Neuronal stem cell (in vitro differentiated cells): ENCODE measurements around the gene MXD4.

Experiments used
- DNase-seq: peaks from one replicate; pipeline ENCODE4 v3.0.0-alpha.2; 2013; ENCODE audit warnings: low spot score
- H2AFZ ChIP-seq: one replicate; pipeline ENCODE4 v1.6.1; 2013; ENCODE audit warnings: mild to moderate bottlenecking, low read length, inconsistent platforms
- H2AK5ac ChIP-seq: 2 replicates; pipeline ENCODE4 v1.6.1; 2013; ENCODE audit warnings: low read depth, mild to moderate bottlenecking, inconsistent platforms, low read length, moderate library complexity, mixed read lengths
- H2BK120ac ChIP-seq: 2 replicates; pipeline ENCODE4 v1.6.1; 2013; ENCODE audit warnings: low read depth, mild to moderate bottlenecking, inconsistent platforms, low read length, moderate library complexity, mixed read lengths
- H2BK12ac ChIP-seq: one replicate; pipeline ENCODE4 v1.6.1; 2013; ENCODE audit warnings: low read length, inconsistent platforms
- H2BK15ac ChIP-seq: 2 replicates; pipeline ENCODE4 v1.6.1; 2013; ENCODE audit warnings: mild to moderate bottlenecking, low read length, inconsistent platforms, mixed read lengths
- H2BK5ac ChIP-seq: one replicate; pipeline ENCODE4 v1.6.1; 2013; ENCODE audit warnings: inconsistent platforms, mild to moderate bottlenecking, low read length, moderate library complexity
- H3K14ac ChIP-seq: one replicate; pipeline ENCODE4 v1.6.1; 2013; ENCODE audit warnings: low read length, inconsistent platforms
- H3K18ac ChIP-seq: 2 replicates; pipeline ENCODE4 v1.6.1; 2013; ENCODE audit warnings: low read length, inconsistent platforms
- H3K23ac ChIP-seq: 2 replicates; pipeline ENCODE4 v1.6.1; 2013; ENCODE audit warnings: low read depth, mild to moderate bottlenecking, mixed read lengths, low read length, inconsistent platforms; ENCODE audit not compliant: poor library complexity
- H3K27ac ChIP-seq: replicated peaks from 3 replicates; pipeline ENCODE4 v1.5.1; 2013; ENCODE audit warnings: low read length, inconsistent platforms
- H3K27me3 ChIP-seq, 3 experiments: 2 replicates each; pipeline ENCODE4 v1.6.1; 2013; ENCODE audit warnings: low read length in 3 of 3, mild to moderate bottlenecking in 2 of 3, inconsistent platforms in 1 of 3, low read depth in 1 of 3, mixed read lengths in 1 of 3, moderate library complexity in 1 of 3; ENCODE audit not compliant: control insufficient read depth in 3 of 3, insufficient read depth in 3 of 3
- H3K36me3 ChIP-seq, 2 donors: replicated peaks in 1 of 2; 2 replicates each; pipeline ENCODE4 v1.6.1; 2013; ENCODE audit warnings: low read length in 2 of 2; ENCODE audit not compliant: control insufficient read depth in 2 of 2, insufficient read depth in 2 of 2
- H3K4ac ChIP-seq: 2 replicates; pipeline ENCODE4 v1.6.1; 2013; ENCODE audit warnings: inconsistent platforms, mild to moderate bottlenecking, low read length, moderate library complexity
- H3K4me1 ChIP-seq, 2 donors: 1 replicate in 1 of 2; 2 replicates in 1 of 2; pipeline ENCODE4 v1.6.1; 2013; ENCODE audit warnings: low read length in 2 of 2, low read depth in 1 of 2; ENCODE audit not compliant: control insufficient read depth in 2 of 2, insufficient read depth in 1 of 2
- H3K4me2 ChIP-seq: one replicate; pipeline ENCODE4 v1.6.1; 2013; ENCODE audit warnings: mild to moderate bottlenecking, low read length, inconsistent platforms; ENCODE audit not compliant: insufficient read depth, poor library complexity, severe bottlenecking
- H3K4me3 ChIP-seq, 2 donors: 2 replicates each; pipeline ENCODE4 v1.5.1; 2013; ENCODE audit warnings: low read length in 2 of 2, mild to moderate bottlenecking in 2 of 2, inconsistent platforms in 1 of 2, moderate library complexity in 1 of 2
- H3K79me1 ChIP-seq: one replicate; pipeline ENCODE4 v1.6.1; 2013; ENCODE audit warnings: low read depth, mild to moderate bottlenecking, inconsistent platforms, low read length, moderate library complexity
- H3K9ac ChIP-seq: one replicate; pipeline ENCODE4 v1.6.1; 2013; ENCODE audit warnings: mild to moderate bottlenecking, low read depth, low read length, inconsistent platforms; ENCODE audit not compliant: poor library complexity
- H3K9me3 ChIP-seq, 2 donors: replicated peaks in 1 of 2; 2 replicates each; pipeline versions ENCODE3 to v1.6.1; 2013; ENCODE audit warnings: low read length in 2 of 2, mild to moderate bottlenecking in 2 of 2, inconsistent platforms in 1 of 2, low read depth in 1 of 2, mixed read lengths in 1 of 2, moderate library complexity in 1 of 2; ENCODE audit not compliant: control insufficient read depth in 2 of 2, insufficient read depth in 1 of 2
- H4K8ac ChIP-seq: one replicate; pipeline ENCODE4 v1.6.1; 2013; ENCODE audit warnings: low read depth, mild to moderate bottlenecking, inconsistent platforms, low read length, moderate library complexity
- H4K91ac ChIP-seq: one replicate; pipeline ENCODE4 v1.6.1; 2013; ENCODE audit warnings: low read length, low read depth, mild to moderate bottlenecking, inconsistent platforms; ENCODE audit not compliant: poor library complexity
- WGBS, 2 donors: extraction: QIAGEN DNeasy Blood & Tissue Kit; methylation state at CpG; one replicate each; pipeline ENCODE4 v1.1.7; 2013; ENCODE audit warnings: missing lambda C conversion rate in 2 of 2, mixed read lengths in 1 of 2; ENCODE audit not compliant: insufficient read length in 2 of 2, insufficient replicate concordance in 1 of 2; ENCODE audit errors: extremely low coverage in 2 of 2; 5-methylcytosine and 5-hydroxymethylcytosine counted together

Gene MXD4

GRCh38 chr4:2271279-2272025 lies 9.5 kb upstream of the MXD4 start:
- no peak for DNase-seq
- H3K4me2 ChIP-seq: no peak overlapping the region

GRCh38 chr4:2270341-2271165 lies 8.6 kb upstream of the MXD4 start:
- WGBS, 2 donors: no CpG with 5 or more reads among the region's 34 CpGs
- H2BK12ac ChIP-seq: no peak overlapping the region
- no peak overlapping the region for H3K27ac ChIP-seq

More at GRCh38 chr4:2271279-2272025, 9.5 kb upstream of the MXD4 start:
- Histone ChIP-seq H3K23ac (peak overlapping the region; percentile 40), H2BK12ac (no peak overlapping the region), H3K14ac (peak overlapping the region; percentile 82), H3K4me1 (peaks cover 0 to 6% of the 10 kb centered on the region in 2 donors), H3K36me3 (no peaks in the 10 kb centered on the region), H4K91ac (no peak overlapping the region), H3K9me3 (peaks cover 0 to 1% of the 10 kb centered on the region in 2 donors), H3K18ac (peak overlapping the region; percentile 64), H3K4ac (no peak overlapping the region), H3K27me3 (peaks cover 0 to 55% (median 0%) of the 10 kb centered on the region in 3 experiments), H3K9ac (peak overlapping the region; percentile 40), H3K4me3 (no peak overlapping the region), H4K8ac (no peak overlapping the region), H2BK5ac (no peak overlapping the region), H2AK5ac (peak overlapping the region; percentile 77), H3K27ac (no peak overlapping the region), H2BK120ac (peak overlapping the region; percentile 30), H2AFZ (no peak overlapping the region), H3K79me1 (no peaks in the 10 kb centered on the region), H2BK15ac (no peak overlapping the region)
- whole genome bisulfite sequencing, 2 donors: no CpG with 5 or more reads among the region's 27 CpGs

GRCh38 chr4:2269618-2270163 lies 7.8 kb upstream of the MXD4 start:
- Histone ChIP-seq H3K4ac (no peak overlapping the region), H3K27me3 (peaks cover 0 to 69% (median 0%) of the 10 kb centered on the region in 3 experiments)

More at GRCh38 chr4:2270341-2271165, 8.6 kb upstream of the MXD4 start:
- H3K36me3 ChIP-seq: no peaks in the 10 kb centered on the region
- H3K27me3 ChIP-seq: peaks cover 0 to 60% (median 0%) of the 10 kb centered on the region in 3 experiments
- H2BK5ac ChIP-seq: peak overlapping the region; percentile 75
- peak overlapping the region; percentile 75 for H2BK15ac ChIP-seq
- peak overlapping the region; percentile 80 for H3K23ac ChIP-seq
- no peaks in the 10 kb centered on the region for H3K79me1 ChIP-seq
- peak overlapping the region; percentile 71 for H3K14ac ChIP-seq
- H4K8ac ChIP-seq: no peak overlapping the region
- no peak overlapping the region for H3K4me2 ChIP-seq
- peak overlapping the region; percentile 70 for H3K9ac ChIP-seq
- no peak overlapping the region for H2AFZ ChIP-seq
- H4K91ac ChIP-seq: no peak overlapping the region
- peak overlapping the region; percentile 70 for H3K18ac ChIP-seq
- H3K9me3 ChIP-seq: no peaks in the 10 kb centered on the region
- DNase-seq: no peak
- peak overlapping the region; percentile 77 for H2AK5ac ChIP-seq
- peaks cover 0 to 6% of the 10 kb centered on the region in 2 donors for H3K4me1 ChIP-seq
- H3K4me3 ChIP-seq: no peak overlapping the region
- no peak overlapping the region for H3K4ac ChIP-seq
- peak overlapping the region; percentile 30 for H2BK120ac ChIP-seq

More at GRCh38 chr4:2269618-2270163, 7.8 kb upstream of the MXD4 start:
- no peak overlapping the region for H2AFZ ChIP-seq
- DNase-seq: no peak
- no peaks in the 10 kb centered on the region for H3K79me1 ChIP-seq
- peak overlapping the region; percentile 75 for H2BK5ac ChIP-seq
- H3K4me1 ChIP-seq: peaks cover 0 to 6% of the 10 kb centered on the region in 2 donors
- H3K4me2 ChIP-seq: no peak overlapping the region
- peak overlapping the region; percentile 32 for H2AK5ac ChIP-seq
- H3K9me3 ChIP-seq: no peaks in the 10 kb centered on the region
- H4K91ac ChIP-seq: no peak overlapping the region
- H4K8ac ChIP-seq: no peak overlapping the region
- no peak overlapping the region for H3K9ac ChIP-seq
- no peak overlapping the region for H2BK12ac ChIP-seq
- no peaks in the 10 kb centered on the region for H3K36me3 ChIP-seq
- no peak overlapping the region for H2BK15ac ChIP-seq
- H3K4me3 ChIP-seq: no peak overlapping the region
- no peak overlapping the region for H2BK120ac ChIP-seq
- no peak overlapping the region for H3K23ac ChIP-seq
- WGBS, 2 donors: no CpG with 5 or more reads among the region's 12 CpGs
- no peak overlapping the region for H3K27ac ChIP-seq
- no peak overlapping the region for H3K14ac ChIP-seq
- peak overlapping the region; percentile 59 for H3K18ac ChIP-seq
